Measurements from ENCODE around the gene CTIF. TPM values are rescaled to one million over a fixed set of nuclear protein-coding genes. Genes with fewer than 3 reads are reported as not detected.

CTIF gene
- polyA plus RNA-seq, 1 of the 3 experiments (the other 2 are of a cell fraction) = 47.2 TPM

GRCh38 chr18:48888773-48889080, 349.9 kb downstream of the CTIF start:
- no peaks in the 10 kb centered on the region for H3K36me3 ChIP-seq (replicated peaks in 1 of 2; ENCODE audit: control insufficient read depth in 1 of 2, insufficient read depth in 2 of 2, low read length in 1 of 2)
- no peaks in the 10 kb centered on the region for H4K20me1 ChIP-seq (ENCODE audit: insufficient read depth)
- H3K4me2 ChIP-seq = no peak overlapping the region
- no peak overlapping the region for H3K9ac ChIP-seq
- TF ChIP-seq SMC3 (IDR thresholded peaks at IDR 0.05; ENCODE audit: low read depth, low read length) = no peak
- TF ChIP-seq YY1 (IDR thresholded peaks at IDR 0.05; ENCODE audit: low read depth) = no peak
- no peak for TF ChIP-seq EP300 (IDR thresholded peaks at IDR 0.05; ENCODE audit: borderline replicate concordance in 1 of 2, low read depth in 1 of 2, low read length in 1 of 2)
- no peak for TF ChIP-seq ELF1 (IDR thresholded peaks at IDR 0.05)
- TF ChIP-seq GATA2 (CRISPR knock-in tag; IDR thresholded peaks at IDR 0.05) = no peak
- TF ChIP-seq NRF1 (IDR thresholded peaks at IDR 0.05; ENCODE audit: low read depth, low read length) = no peak
- no peak for TF ChIP-seq RXRA (IDR thresholded peaks at IDR 0.05; ENCODE audit: borderline replicate concordance, low read depth)
- TF ChIP-seq, protein P1, sequence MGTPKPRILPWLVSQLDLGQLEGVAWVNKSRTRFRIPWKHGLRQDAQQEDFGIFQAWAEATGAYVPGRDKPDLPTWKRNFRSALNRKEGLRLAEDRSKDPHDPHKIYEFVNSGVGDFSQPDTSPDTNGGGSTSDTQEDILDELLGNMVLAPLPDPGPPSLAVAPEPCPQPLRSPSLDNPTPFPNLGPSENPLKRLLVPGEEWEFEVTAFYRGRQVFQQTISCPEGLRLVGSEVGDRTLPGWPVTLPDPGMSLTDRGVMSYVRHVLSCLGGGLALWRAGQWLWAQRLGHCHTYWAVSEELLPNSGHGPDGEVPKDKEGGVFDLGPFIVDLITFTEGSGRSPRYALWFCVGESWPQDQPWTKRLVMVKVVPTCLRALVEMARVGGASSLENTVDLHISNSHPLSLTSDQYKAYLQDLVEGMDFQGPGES (IDR thresholded peaks at IDR 0.05; ENCODE audit: low read depth, low read length) = no peak
- no peak for TF ChIP-seq FOXJ3 (CRISPR knock-in tag; IDR thresholded peaks at IDR 0.05)
- no peak for TF ChIP-seq RFX5 (IDR thresholded peaks at IDR 0.05; ENCODE audit: low read length)
- TF ChIP-seq, protein P2, sequence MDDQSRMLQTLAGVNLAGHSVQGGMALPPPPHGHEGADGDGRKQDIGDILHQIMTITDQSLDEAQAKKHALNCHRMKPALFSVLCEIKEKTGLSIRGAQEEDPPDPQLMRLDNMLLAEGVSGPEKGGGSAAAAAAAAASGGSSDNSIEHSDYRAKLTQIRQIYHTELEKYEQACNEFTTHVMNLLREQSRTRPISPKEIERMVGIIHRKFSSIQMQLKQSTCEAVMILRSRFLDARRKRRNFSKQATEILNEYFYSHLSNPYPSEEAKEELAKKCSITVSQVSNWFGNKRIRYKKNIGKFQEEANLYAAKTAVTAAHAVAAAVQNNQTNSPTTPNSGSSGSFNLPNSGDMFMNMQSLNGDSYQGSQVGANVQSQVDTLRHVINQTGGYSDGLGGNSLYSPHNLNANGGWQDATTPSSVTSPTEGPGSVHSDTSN (IDR thresholded peaks at IDR 0.05) = no peak
- no peak for TF ChIP-seq TCF12 (IDR thresholded peaks at IDR 0.05)
- no peak for TF ChIP-seq MAX (IDR thresholded peaks at IDR 0.05; ENCODE audit: low read depth)
- no peak for TF ChIP-seq JUND (IDR thresholded peaks at IDR 0.05)
- no peak for TF ChIP-seq TAF1 (IDR thresholded peaks at IDR 0.05; ENCODE audit: borderline replicate concordance, low read depth, low read length)
- no peak for TF ChIP-seq MEF2A (IDR thresholded peaks at IDR 0.05; ENCODE audit: borderline replicate concordance, low read depth)
- TF ChIP-seq SIN3A (IDR thresholded peaks at IDR 0.05; ENCODE audit: borderline replicate concordance, low read depth, low read length) = no peak
- TF ChIP-seq FOXM1 (IDR thresholded peaks at IDR 0.05; ENCODE audit: low read depth) = no peak
- TF ChIP-seq, protein P3, sequence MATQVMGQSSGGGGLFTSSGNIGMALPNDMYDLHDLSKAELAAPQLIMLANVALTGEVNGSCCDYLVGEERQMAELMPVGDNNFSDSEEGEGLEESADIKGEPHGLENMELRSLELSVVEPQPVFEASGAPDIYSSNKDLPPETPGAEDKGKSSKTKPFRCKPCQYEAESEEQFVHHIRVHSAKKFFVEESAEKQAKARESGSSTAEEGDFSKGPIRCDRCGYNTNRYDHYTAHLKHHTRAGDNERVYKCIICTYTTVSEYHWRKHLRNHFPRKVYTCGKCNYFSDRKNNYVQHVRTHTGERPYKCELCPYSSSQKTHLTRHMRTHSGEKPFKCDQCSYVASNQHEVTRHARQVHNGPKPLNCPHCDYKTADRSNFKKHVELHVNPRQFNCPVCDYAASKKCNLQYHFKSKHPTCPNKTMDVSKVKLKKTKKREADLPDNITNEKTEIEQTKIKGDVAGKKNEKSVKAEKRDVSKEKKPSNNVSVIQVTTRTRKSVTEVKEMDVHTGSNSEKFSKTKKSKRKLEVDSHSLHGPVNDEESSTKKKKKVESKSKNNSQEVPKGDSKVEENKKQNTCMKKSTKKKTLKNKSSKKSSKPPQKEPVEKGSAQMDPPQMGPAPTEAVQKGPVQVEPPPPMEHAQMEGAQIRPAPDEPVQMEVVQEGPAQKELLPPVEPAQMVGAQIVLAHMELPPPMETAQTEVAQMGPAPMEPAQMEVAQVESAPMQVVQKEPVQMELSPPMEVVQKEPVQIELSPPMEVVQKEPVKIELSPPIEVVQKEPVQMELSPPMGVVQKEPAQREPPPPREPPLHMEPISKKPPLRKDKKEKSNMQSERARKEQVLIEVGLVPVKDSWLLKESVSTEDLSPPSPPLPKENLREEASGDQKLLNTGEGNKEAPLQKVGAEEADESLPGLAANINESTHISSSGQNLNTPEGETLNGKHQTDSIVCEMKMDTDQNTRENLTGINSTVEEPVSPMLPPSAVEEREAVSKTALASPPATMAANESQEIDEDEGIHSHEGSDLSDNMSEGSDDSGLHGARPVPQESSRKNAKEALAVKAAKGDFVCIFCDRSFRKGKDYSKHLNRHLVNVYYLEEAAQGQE (IDR thresholded peaks at IDR 0.05; ENCODE audit: low read depth, low read length) = no peak
- TF ChIP-seq NFIC (IDR thresholded peaks at IDR 0.05; ENCODE audit: borderline replicate concordance) = no peak
- H2AFZ ChIP-seq (ENCODE audit: low read depth) = no peak overlapping the region
- no peaks in the 10 kb centered on the region for H3K79me2 ChIP-seq (ENCODE audit: insufficient read depth)
- H3F3A ChIP-seq (replicated peaks; ENCODE audit: insufficient read depth) = no peaks in the 10 kb centered on the region
- POLR2A ChIA-PET = no interaction called here
- CTCF ChIA-PET = no interaction called here
- H3K4me3 ChIP-seq (ENCODE audit: low read depth in 2 of 2, low read length in 1 of 2) = no peak overlapping the region
- DNase-seq = no peak
- no peaks in the 10 kb centered on the region for H3K9me2 ChIP-seq
- H3K27me3 ChIP-seq (ENCODE audit: insufficient read depth) = no peaks in the 10 kb centered on the region
- peaks cover 0 to 22% of the 10 kb centered on the region in 2 experiments; a peak in 1 of 4 replicates for H3K4me1 ChIP-seq (ENCODE audit: control insufficient read depth in 1 of 2, insufficient read depth in 2 of 2, low read depth in 1 of 2, low read length in 1 of 2)
- no peaks in the 10 kb centered on the region for H3K9me3 ChIP-seq
- 96% methylated on average over 4 of the region's 5 CpGs for WGBS (ENCODE audit: low lambda C conversion rate)
- no peak overlapping the region for H3K27ac ChIP-seq (ENCODE audit: low read depth in 2 of 2, low read length in 1 of 2)

Measured in SK-N-SH (cell line).